ENCODE results near the gene MMP19. TPM values are rescaled to one million over a fixed set of nuclear protein-coding genes. Genes with fewer than 3 reads are reported as not detected.
A peak's percentile ranks its signal among the peaks of the same experiment; 100 is the strongest.

MMP19 gene
- total RNA-seq (2014; rRNA removed; shearing (Covaris generic)) (17.6 and 26.3 TPM in 2 replicates), polyA plus RNA-seq (2016; fragmentation: Nextera tagmentation; extraction: Ambion mirVana) (13.8 and 15.7 TPM in 2 replicates)

GRCh38 chr12:55842681-55843429 lies at the start of gene MMP19:
Gene MMP19, minus strand, starts transcription at chr12:55842936. Its CDS starts 106 bp downstream, at chr12:55842830.
- no peaks in the 10 kb centered on the region for H3K36me3 ChIP-seq (ENCODE audit: low read depth)
- TF ChIP-seq EZH2 (IDR thresholded peaks at IDR 0.05; ENCODE audit: insufficient read depth, poor library complexity, severe bottlenecking) = no peak
- no peak for TF ChIP-seq EZH2phosphoT487 (IDR thresholded peaks at IDR 0.05; ENCODE audit: insufficient read depth, low read depth)
- peak within 1 kb of the TSS; percentile 76 for H2AFZ ChIP-seq
- H3K27ac ChIP-seq = peak within 1 kb of the TSS; percentile 26
- peak within 1 kb of the TSS; percentile 85 for H3K9ac ChIP-seq
- DNase-seq = peak; percentile 87
- H3K9me3 ChIP-seq (ENCODE audit: low read depth) = no peaks in the 10 kb centered on the region
- in situ Hi-C loops (cut with MboI) = loop anchor here (5.0 kb wide), 1 partner anchor 84 kb away; the partner anchor contains the start of gene PYM1
- H3K27me3 ChIP-seq (replicated peaks; ENCODE audit: insufficient read depth) = no peaks in the 10 kb centered on the region
- H3K4me1 ChIP-seq (ENCODE audit: insufficient read depth) = peaks cover 44% of the 10 kb centered on the region
- no peaks in the 10 kb centered on the region for H4K20me1 ChIP-seq (ENCODE audit: insufficient read depth)
- H3K4me2 ChIP-seq (ENCODE audit: unreplicated experiment) = peak within 1 kb of the TSS; percentile 95
- peak within 1 kb of the TSS; percentile 77 for H3K4me3 ChIP-seq
- no peaks in the 10 kb centered on the region for H3K9me2 ChIP-seq (ENCODE audit: insufficient read depth)
- WGBS, 2 experiments (ENCODE audit: low coverage in 1 of 2, low lambda C conversion rate in 2 of 2, missing lambda C conversion rate in 2 of 2) = 18 to 21% methylated on average over 10 of the region's 10 CpGs
- peaks cover 22% of the 10 kb centered on the region for H3K79me2 ChIP-seq (ENCODE audit: insufficient read depth)
- H3F3A ChIP-seq (ENCODE audit: insufficient read depth) = peaks cover 19% of the 10 kb centered on the region

GRCh38 chr12:55891310-55891709 lies 48.6 kb upstream of the MMP19 start:
- no peaks in the 10 kb centered on the region for H3K36me3 ChIP-seq (ENCODE audit: low read depth)
- H3K27me3 ChIP-seq (replicated peaks; ENCODE audit: insufficient read depth) = no peaks in the 10 kb centered on the region
- in situ Hi-C loops (cut with MboI) = no loop called here
- H3F3A ChIP-seq (ENCODE audit: insufficient read depth) = no peaks in the 10 kb centered on the region
- no peak overlapping the region for H3K4me3 ChIP-seq
- no peaks in the 10 kb centered on the region for H3K9me2 ChIP-seq (ENCODE audit: insufficient read depth)
- no peak overlapping the region for H3K9ac ChIP-seq
- no peaks in the 10 kb centered on the region for H4K20me1 ChIP-seq (ENCODE audit: insufficient read depth)
- no peak overlapping the region for H2AFZ ChIP-seq
- H3K4me2 ChIP-seq (ENCODE audit: unreplicated experiment) = no peak overlapping the region
- H3K4me1 ChIP-seq (ENCODE audit: insufficient read depth) = no peaks in the 10 kb centered on the region
- no peak for DNase-seq
- 82 to 83% methylated on average over 4 of the region's 4 CpGs for WGBS, 2 experiments (ENCODE audit: low coverage in 1 of 2, low lambda C conversion rate in 2 of 2, missing lambda C conversion rate in 2 of 2)
- H3K27ac ChIP-seq = no peak overlapping the region
- H3K79me2 ChIP-seq (ENCODE audit: insufficient read depth) = no peaks in the 10 kb centered on the region
- no peaks in the 10 kb centered on the region for H3K9me3 ChIP-seq (ENCODE audit: low read depth)
- TF ChIP-seq EZH2phosphoT487 (IDR thresholded peaks at IDR 0.05; ENCODE audit: insufficient read depth, low read depth) (no peak), EZH2 (IDR thresholded peaks at IDR 0.05; ENCODE audit: insufficient read depth, poor library complexity, severe bottlenecking) (no peak)

GRCh38 chr12:55885113-55885512 lies 42.4 kb upstream of the MMP19 start:
- no peak overlapping the region for H3K27ac ChIP-seq
- H3K79me2 ChIP-seq (ENCODE audit: insufficient read depth) = no peaks in the 10 kb centered on the region
- H3F3A ChIP-seq (ENCODE audit: insufficient read depth) = no peaks in the 10 kb centered on the region
- H2AFZ ChIP-seq = no peak overlapping the region
- no peaks in the 10 kb centered on the region for H3K9me3 ChIP-seq (ENCODE audit: low read depth)
- no peak overlapping the region for H3K4me2 ChIP-seq (ENCODE audit: unreplicated experiment)
- no peaks in the 10 kb centered on the region for H3K9me2 ChIP-seq (ENCODE audit: insufficient read depth)
- H3K36me3 ChIP-seq (ENCODE audit: low read depth) = no peaks in the 10 kb centered on the region
- H3K27me3 ChIP-seq (replicated peaks; ENCODE audit: insufficient read depth) = no peaks in the 10 kb centered on the region
- in situ Hi-C loops (cut with MboI) = no loop called here
- DNase-seq = no peak
- TF ChIP-seq EZH2 (IDR thresholded peaks at IDR 0.05; ENCODE audit: insufficient read depth, poor library complexity, severe bottlenecking) (no peak), EZH2phosphoT487 (IDR thresholded peaks at IDR 0.05; ENCODE audit: insufficient read depth, low read depth) (no peak)
- H4K20me1 ChIP-seq (ENCODE audit: insufficient read depth) = no peaks in the 10 kb centered on the region
- no peak overlapping the region for H3K4me3 ChIP-seq
- H3K9ac ChIP-seq = no peak overlapping the region
- 58 to 65% methylated on average over 1 of the region's 1 CpG for WGBS, 2 experiments (ENCODE audit: low coverage in 1 of 2, low lambda C conversion rate in 2 of 2, missing lambda C conversion rate in 2 of 2)
- peaks cover 9% of the 10 kb centered on the region; the same call in 1 of the 2 replicates for H3K4me1 ChIP-seq (ENCODE audit: insufficient read depth)

GRCh38 chr12:55877824-55878223 lies 35.1 kb upstream of the MMP19 start:
- no peaks in the 10 kb centered on the region for H3K27me3 ChIP-seq (replicated peaks; ENCODE audit: insufficient read depth)
- TF ChIP-seq EZH2 (IDR thresholded peaks at IDR 0.05; ENCODE audit: insufficient read depth, poor library complexity, severe bottlenecking) (no peak), EZH2phosphoT487 (IDR thresholded peaks at IDR 0.05; ENCODE audit: insufficient read depth, low read depth) (no peak)
- in situ Hi-C loops (cut with MboI) = no loop called here
- no peak overlapping the region for H2AFZ ChIP-seq
- no peaks in the 10 kb centered on the region for H3F3A ChIP-seq (ENCODE audit: insufficient read depth)
- no peak overlapping the region for H3K9ac ChIP-seq
- no peaks in the 10 kb centered on the region for H4K20me1 ChIP-seq (ENCODE audit: insufficient read depth)
- no peaks in the 10 kb centered on the region for H3K9me2 ChIP-seq (ENCODE audit: insufficient read depth)
- DNase-seq = no peak
- H3K27ac ChIP-seq = no peak overlapping the region
- no peak overlapping the region for H3K4me2 ChIP-seq (ENCODE audit: unreplicated experiment)
- H3K4me3 ChIP-seq = no peak overlapping the region
- H3K79me2 ChIP-seq (ENCODE audit: insufficient read depth) = no peaks in the 10 kb centered on the region
- peaks cover 9% of the 10 kb centered on the region; the same call in 1 of the 2 replicates for H3K4me1 ChIP-seq (ENCODE audit: insufficient read depth)
- H3K36me3 ChIP-seq (ENCODE audit: low read depth) = no peaks in the 10 kb centered on the region
- no peaks in the 10 kb centered on the region for H3K9me3 ChIP-seq (ENCODE audit: low read depth)

Data from GM23248 (cell line).